DMS53 treated with DMSO at 0.1 percent for 48 hours (cell line): Measurements from ENCODE around the gene ALG5.

ENCODE experiments used
- DNase-seq: peaks from one replicate; lab custom pipeline; 2025; ENCODE audit not compliant: unreplicated experiment; lab: John Stamatoyannopoulos, UW

The ALG5 gene

GRCh38 chr13:36999054-36999714, at the start of gene ALG5:
Gene ALG5 (minus strand): TSS chr13:36999340. CDS start chr13:36999300, 40 bp downstream.
- peak; percentile 83 for DNase-seq

GRCh38 chr13:37047846-37048245, 48.7 kb upstream of the ALG5 start:
- no peak for DNase-seq

GRCh38 chr13:37047032-37047431, 47.9 kb upstream of the ALG5 start:
- DNase-seq, result no peak

GRCh38 chr13:37046062-37046461, 46.9 kb upstream of the ALG5 start:
- DNase-seq, result no peak

- no peak for DNase-seq
Observed at GRCh38 chr13:37040789-37041188, 41.6 kb upstream of the ALG5 start.

GRCh38 chr13:37039896-37040295, 40.8 kb upstream of the ALG5 start:
- DNase-seq, result no peak

- DNase-seq, result no peak
Observed at GRCh38 chr13:37037241-37037640, 38.1 kb upstream of the ALG5 start.

GRCh38 chr13:37029617-37030016, 30.5 kb upstream of the ALG5 start:
- no peak for DNase-seq

- no peak for DNase-seq
Observed at GRCh38 chr13:37027639-37028038, 28.5 kb upstream of the ALG5 start.

GRCh38 chr13:37026771-37027170, 27.6 kb upstream of the ALG5 start:
- no peak for DNase-seq

- no peak for DNase-seq
Observed at GRCh38 chr13:37023871-37024270, 24.7 kb upstream of the ALG5 start.

GRCh38 chr13:37014609-37015008, 15.5 kb upstream of the ALG5 start:
- DNase-seq, result no peak

- no peak for DNase-seq
Observed at GRCh38 chr13:37011788-37012187, 12.6 kb upstream of the ALG5 start.

GRCh38 chr13:37011002-37011401, 11.9 kb upstream of the ALG5 start:
- no peak for DNase-seq

- no peak for DNase-seq
Observed at GRCh38 chr13:37010424-37010823, 11.3 kb upstream of the ALG5 start.

- no peak for DNase-seq
Observed at GRCh38 chr13:37009692-37010091, 10.6 kb upstream of the ALG5 start.

- no peak for DNase-seq
Observed at GRCh38 chr13:37001921-37002250, 2.7 kb upstream of the ALG5 start.

- DNase-seq, result no peak
Observed at GRCh38 chr13:36998624-36999041, 507 bp downstream of the ALG5 start.

- DNase-seq, result no peak
Observed at GRCh38 chr13:36997716-36998427, 1.3 kb downstream of the ALG5 start.

- DNase-seq, result no peak
Observed at GRCh38 chr13:36992362-36992761, 6.8 kb downstream of the ALG5 start.

GRCh38 chr13:36986462-36987240, 12.5 kb downstream of the ALG5 start:
- peak; percentile 19 for DNase-seq

- peak; percentile 41 for DNase-seq
Observed at GRCh38 chr13:36981156-36981743, 17.9 kb downstream of the ALG5 start.
